Hematopoietic multipotent progenitor cell treated with erythropoietin and hydrocortisone succinate and interleukin-3 and kit ligand, for 17 days (in vitro differentiated cells): ENCODE data around the gene ZFYVE28.

Experiments
- DNase-seq: peaks from one replicate; pipeline ENCODE4 v3.0.0-alpha.2; 2015; ENCODE audit warnings: low spot score

The ZFYVE28 gene

GRCh38 chr4:2271279-2272025, 147.0 kb downstream of the ZFYVE28 start:
- DNase-seq = no peak

GRCh38 chr4:2270341-2271165, 147.9 kb downstream of the ZFYVE28 start:
- DNase-seq = no peak

GRCh38 chr4:2269618-2270163, 148.8 kb downstream of the ZFYVE28 start:
- DNase-seq = no peak

GRCh38 chr4:2269206-2269531, 149.3 kb downstream of the ZFYVE28 start:
- DNase-seq = no peak

- DNase-seq = no peak
Measured at GRCh38 chr4:2268357-2269205, 149.9 kb downstream of the ZFYVE28 start.

GRCh38 chr4:2267841-2268240, 150.6 kb downstream of the ZFYVE28 start:
- no peak for DNase-seq

GRCh38 chr4:2267320-2267811, 151.1 kb downstream of the ZFYVE28 start:
- DNase-seq = peak; percentile 29

GRCh38 chr4:2266821-2267220, 151.6 kb downstream of the ZFYVE28 start:
- no peak for DNase-seq

- DNase-seq = no peak
Measured at GRCh38 chr4:2266181-2266580, 152.3 kb downstream of the ZFYVE28 start.

GRCh38 chr4:2265113-2266110, 153.0 kb downstream of the ZFYVE28 start:
- DNase-seq = no peak

GRCh38 chr4:2264481-2265041, 153.9 kb downstream of the ZFYVE28 start:
- DNase-seq = no peak

- DNase-seq = no peak
Measured at GRCh38 chr4:2263926-2264321, 154.5 kb downstream of the ZFYVE28 start.

- no peak for DNase-seq
Measured at GRCh38 chr4:2262944-2263250, 155.5 kb downstream of the ZFYVE28 start.

- peak; percentile 98 for DNase-seq
Measured at GRCh38 chr4:2262145-2262943, 156.1 kb downstream of the ZFYVE28 start.

GRCh38 chr4:2261853-2262144, 156.6 kb downstream of the ZFYVE28 start, which contains the start of gene MXD4:
Gene MXD4, minus strand, starts transcription at chr4:2262109. Its CDS starts 129 bp downstream, at chr4:2261980.
- DNase-seq = no peak

- peak; percentile 78 for DNase-seq
Measured at GRCh38 chr4:2261110-2261852, 157.2 kb downstream of the ZFYVE28 start.

- DNase-seq = no peak
Measured at GRCh38 chr4:2260344-2261109, 157.9 kb downstream of the ZFYVE28 start.
